ENCODE measurements around the gene ZNF462.

- TF ChIP-seq POLR2A (IDR thresholded peaks at IDR 0.05) (no peak), CTCF (IDR thresholded peaks at IDR 0.05) (no peak), EP300 (IDR thresholded peaks at IDR 0.05) (no peak)
These were observed 179.6 kb downstream of the ZNF462 start for GRCh38 chr9:107042606-107043005.

All from tibial nerve (tissue), 4 donors.